Measurements from ENCODE around the gene IMP3.

Gene IMP3

DNA sequence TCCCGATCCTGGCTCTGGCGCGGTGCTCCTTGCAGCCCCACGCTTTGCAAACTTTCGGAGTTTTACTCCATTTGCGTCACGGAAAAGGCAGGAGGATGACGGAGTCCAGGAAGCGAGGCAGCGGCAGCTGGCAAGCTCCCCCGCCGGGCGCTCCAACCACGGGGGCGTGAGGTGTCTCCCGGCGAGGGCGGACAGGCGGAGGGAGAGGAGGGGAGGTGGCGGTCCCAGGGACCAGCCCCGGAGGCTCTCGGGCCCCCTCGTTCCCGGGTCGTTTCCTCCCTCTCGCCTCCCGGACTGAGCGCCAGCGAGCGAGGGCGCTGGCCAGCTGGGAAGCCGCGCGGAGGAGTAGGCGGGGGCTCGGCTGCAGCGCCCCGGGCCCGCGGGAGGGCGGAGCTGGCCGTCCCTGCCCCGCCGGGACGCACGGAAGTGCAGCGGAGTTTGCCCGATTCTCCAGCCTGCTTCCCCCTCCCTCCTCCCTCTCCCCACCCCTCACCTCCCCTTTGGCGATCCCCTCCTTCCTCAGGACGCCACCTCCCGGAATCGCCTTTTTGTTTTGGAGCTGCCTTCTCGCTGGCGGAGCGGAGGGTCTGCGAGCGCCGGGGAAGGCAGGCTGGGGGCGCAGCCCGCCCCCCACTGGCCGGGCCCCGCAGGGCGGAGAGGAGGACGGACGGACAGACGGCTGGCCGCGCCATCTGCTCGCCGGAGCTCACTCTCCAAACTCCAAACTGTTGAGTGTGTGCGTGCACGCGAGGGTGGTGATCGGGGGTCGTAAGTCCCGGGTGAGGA is 7.5 kb upstream of the IMP3 start, which contains the start of gene SNX33:
Gene SNX33 (plus strand): TSS at position 543 of the 786 bp plus-strand sequence. CDS start 1,191 bp downstream, outside the sequence.
- TF ChIP-seq FOXP2 (optimal IDR thresholded peaks at IDR 0.05; ENCODE audit: borderline replicate concordance, extremely low read depth, extremely low read length, insufficient read depth) (peak; percentile 55), TAF1 (IDR thresholded peaks at IDR 0.05; ENCODE audit: borderline replicate concordance, insufficient read depth, low read length) (peak; percentile 34; the same call in 1 of the 2 replicates), SIN3A (IDR thresholded peaks at IDR 0.05; ENCODE audit: borderline replicate concordance, insufficient read depth, low read length) (no peak; the same call in 1 of the 2 replicates), POLR2AphosphoS5 (IDR thresholded peaks at IDR 0.05; ENCODE audit: low read depth, low read length) (no peak; the same call in 1 of the 2 replicates)
- TF ChIP-seq, protein P1, sequence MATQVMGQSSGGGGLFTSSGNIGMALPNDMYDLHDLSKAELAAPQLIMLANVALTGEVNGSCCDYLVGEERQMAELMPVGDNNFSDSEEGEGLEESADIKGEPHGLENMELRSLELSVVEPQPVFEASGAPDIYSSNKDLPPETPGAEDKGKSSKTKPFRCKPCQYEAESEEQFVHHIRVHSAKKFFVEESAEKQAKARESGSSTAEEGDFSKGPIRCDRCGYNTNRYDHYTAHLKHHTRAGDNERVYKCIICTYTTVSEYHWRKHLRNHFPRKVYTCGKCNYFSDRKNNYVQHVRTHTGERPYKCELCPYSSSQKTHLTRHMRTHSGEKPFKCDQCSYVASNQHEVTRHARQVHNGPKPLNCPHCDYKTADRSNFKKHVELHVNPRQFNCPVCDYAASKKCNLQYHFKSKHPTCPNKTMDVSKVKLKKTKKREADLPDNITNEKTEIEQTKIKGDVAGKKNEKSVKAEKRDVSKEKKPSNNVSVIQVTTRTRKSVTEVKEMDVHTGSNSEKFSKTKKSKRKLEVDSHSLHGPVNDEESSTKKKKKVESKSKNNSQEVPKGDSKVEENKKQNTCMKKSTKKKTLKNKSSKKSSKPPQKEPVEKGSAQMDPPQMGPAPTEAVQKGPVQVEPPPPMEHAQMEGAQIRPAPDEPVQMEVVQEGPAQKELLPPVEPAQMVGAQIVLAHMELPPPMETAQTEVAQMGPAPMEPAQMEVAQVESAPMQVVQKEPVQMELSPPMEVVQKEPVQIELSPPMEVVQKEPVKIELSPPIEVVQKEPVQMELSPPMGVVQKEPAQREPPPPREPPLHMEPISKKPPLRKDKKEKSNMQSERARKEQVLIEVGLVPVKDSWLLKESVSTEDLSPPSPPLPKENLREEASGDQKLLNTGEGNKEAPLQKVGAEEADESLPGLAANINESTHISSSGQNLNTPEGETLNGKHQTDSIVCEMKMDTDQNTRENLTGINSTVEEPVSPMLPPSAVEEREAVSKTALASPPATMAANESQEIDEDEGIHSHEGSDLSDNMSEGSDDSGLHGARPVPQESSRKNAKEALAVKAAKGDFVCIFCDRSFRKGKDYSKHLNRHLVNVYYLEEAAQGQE (IDR thresholded peaks at IDR 0.05; ENCODE audit: insufficient read depth in 1 of 2, low read depth in 2 of 2, low read length in 2 of 2) = 0 out of 4 replicates have a peak, but pooled peaks have one; percentile 34 to 37

DNA sequence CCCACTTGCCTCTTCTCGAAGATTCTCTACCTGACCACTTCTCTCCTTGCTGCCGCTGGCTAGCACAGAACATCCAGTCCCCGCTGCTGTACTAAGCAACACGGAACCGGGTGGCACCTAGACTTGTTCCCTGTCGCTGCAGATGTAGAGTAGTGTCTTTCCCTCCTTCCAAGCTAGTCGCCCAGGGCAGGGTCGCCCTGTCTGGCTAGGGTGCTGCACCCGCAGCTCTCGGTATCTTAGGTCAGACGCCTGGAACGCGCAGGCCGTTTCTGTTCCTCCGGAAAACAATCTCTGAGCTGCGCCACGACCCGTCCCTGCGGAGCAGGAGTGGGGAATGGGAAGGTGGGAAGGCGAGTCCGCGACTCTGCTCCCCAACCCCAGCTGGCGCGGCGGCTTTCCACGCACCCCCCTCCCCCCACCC is 6.9 kb upstream of the IMP3 start:
- TF ChIP-seq POLR2AphosphoS5 (IDR thresholded peaks at IDR 0.05; ENCODE audit: low read depth, low read length) (no peak), SIN3A (IDR thresholded peaks at IDR 0.05; ENCODE audit: borderline replicate concordance, insufficient read depth, low read length) (no peak), TAF1 (IDR thresholded peaks at IDR 0.05; ENCODE audit: borderline replicate concordance, insufficient read depth, low read length) (no peak), FOXP2 (optimal IDR thresholded peaks at IDR 0.05; ENCODE audit: borderline replicate concordance, extremely low read depth, extremely low read length, insufficient read depth) (no peak)
- TF ChIP-seq, protein P1 (IDR thresholded peaks at IDR 0.05; ENCODE audit: insufficient read depth in 1 of 2, low read depth in 2 of 2, low read length in 2 of 2) = no peak

DNA sequence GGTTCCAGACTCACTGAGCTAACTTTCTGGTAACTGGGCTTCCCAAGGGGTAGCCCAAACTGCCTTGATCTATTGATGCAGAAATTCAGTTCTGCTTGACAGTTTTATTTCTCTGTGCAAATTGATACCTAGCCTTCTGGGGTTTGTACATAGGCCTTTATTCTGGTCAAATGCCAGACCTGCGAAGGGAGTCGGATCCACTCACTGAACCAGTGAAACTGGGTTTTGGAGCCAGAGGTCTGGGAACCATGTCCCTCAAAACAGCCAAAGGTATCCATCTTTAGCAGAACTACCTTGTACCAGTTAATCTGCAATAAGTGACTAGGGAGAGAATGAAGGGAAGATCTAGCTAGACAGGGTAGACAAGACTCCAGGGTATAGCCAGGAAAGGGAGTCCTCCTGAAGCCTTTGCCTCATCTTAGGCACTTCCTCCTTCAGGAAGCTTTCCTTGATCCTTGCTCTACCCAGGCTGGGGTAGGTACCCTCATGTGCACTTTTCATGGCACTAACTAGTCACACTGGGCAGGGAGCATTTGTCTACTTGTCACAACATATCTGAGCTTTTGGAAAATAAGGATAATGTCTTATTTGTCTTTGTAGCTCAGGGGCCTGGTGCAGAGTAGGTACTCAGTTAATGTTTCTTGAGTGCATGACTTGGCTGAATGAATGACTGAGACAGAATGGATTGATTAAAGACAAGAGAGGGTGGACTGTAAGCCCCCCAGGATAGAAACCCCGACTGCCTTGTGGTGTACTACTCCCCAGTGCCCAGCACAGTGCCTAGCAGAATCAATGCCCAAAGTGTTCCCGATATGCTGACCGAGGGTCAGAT is 6.3 kb upstream of the IMP3 start:
- no peak for TF ChIP-seq POLR2AphosphoS5 (IDR thresholded peaks at IDR 0.05; ENCODE audit: low read depth, low read length)
- TF ChIP-seq TAF1 (IDR thresholded peaks at IDR 0.05; ENCODE audit: borderline replicate concordance, insufficient read depth, low read length) = no peak
- no peak for TF ChIP-seq FOXP2 (optimal IDR thresholded peaks at IDR 0.05; ENCODE audit: borderline replicate concordance, extremely low read depth, extremely low read length, insufficient read depth)
- TF ChIP-seq, protein P1 (IDR thresholded peaks at IDR 0.05; ENCODE audit: insufficient read depth in 1 of 2, low read depth in 2 of 2, low read length in 2 of 2) = no peak
- TF ChIP-seq SIN3A (IDR thresholded peaks at IDR 0.05; ENCODE audit: borderline replicate concordance, insufficient read depth, low read length) = no peak

DNA sequence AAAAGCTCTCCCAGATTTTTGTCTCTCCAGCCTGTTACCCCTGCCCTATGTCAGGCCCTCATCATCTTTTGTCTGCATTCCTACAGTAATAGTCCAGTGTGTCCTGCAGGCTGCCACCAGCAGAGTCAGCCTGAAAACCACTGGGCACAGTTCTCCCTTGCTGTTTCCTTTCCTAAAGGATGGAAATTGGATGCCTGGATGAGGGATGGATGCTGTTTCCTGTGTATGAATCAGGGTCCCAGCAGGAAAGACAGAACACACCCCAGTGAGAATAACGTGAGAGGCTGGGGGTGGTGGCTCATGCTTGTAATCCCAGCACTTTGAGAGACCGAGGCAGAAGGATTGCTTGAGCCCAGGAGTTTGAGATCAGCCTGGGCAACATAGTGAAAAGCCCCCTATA is 4.4 kb upstream of the IMP3 start:
- TF ChIP-seq TAF1 (IDR thresholded peaks at IDR 0.05; ENCODE audit: borderline replicate concordance, insufficient read depth, low read length) = no peak
- no peak for TF ChIP-seq FOXP2 (optimal IDR thresholded peaks at IDR 0.05; ENCODE audit: borderline replicate concordance, extremely low read depth, extremely low read length, insufficient read depth)
- TF ChIP-seq, protein P1 (IDR thresholded peaks at IDR 0.05; ENCODE audit: insufficient read depth in 1 of 2, low read depth in 2 of 2, low read length in 2 of 2) = no peak
- TF ChIP-seq SIN3A (IDR thresholded peaks at IDR 0.05; ENCODE audit: borderline replicate concordance, insufficient read depth, low read length) = no peak
- TF ChIP-seq POLR2AphosphoS5 (IDR thresholded peaks at IDR 0.05; ENCODE audit: low read depth, low read length) = no peak
